HEK293T (cell line): ENCODE results near the gene RPL13A.

Source experiments
- CTCF ChIA-PET: fragments of 350-600 bp; formaldehyde crosslinking; extraction: SDS; loops from one replicate; lab custom pipeline; 2021; ENCODE audit warnings: antibody characterized with exemption, inconsistent platforms; lab: Yijun Ruan, JAX
- POLR2A ChIA-PET: fragments of 350-600 bp; formaldehyde crosslinking; extraction: SDS; loops from one replicate; lab custom pipeline; 2020; ENCODE audit warnings: antibody characterized with exemption, inconsistent platforms; lab: Yijun Ruan, JAX
- DNase-seq: peaks from one replicate; pipeline ENCODE4 v3.0.0; 2012; ENCODE audit warnings: mixed read lengths; ENCODE audit errors: extremely low spot score
- ARNT ChIP-seq: fragments of 450-650 bp; IDR thresholded peaks from 2 replicates; pipeline ENCODE4 v1.6.1; 2017; ENCODE audit warnings: mild to moderate bottlenecking
- BHLHE40 ChIP-seq: fragments of 450-650 bp; IDR thresholded peaks from 2 replicates; pipeline ENCODE4 v1.6.1; 2016; ENCODE audit warnings: mild to moderate bottlenecking, moderate library complexity, borderline replicate concordance
- CTBP1 ChIP-seq: fragments of 450-650 bp; IDR thresholded peaks from 2 replicates; pipeline ENCODE4 v1.6.1; 2016; ENCODE audit warnings: borderline replicate concordance
- ELF4 ChIP-seq: fragments of 450-650 bp; IDR thresholded peaks from 2 replicates; pipeline ENCODE4 v1.6.1; 2017; ENCODE audit warnings: antibody characterized with exemption
- FOXA1 ChIP-seq: fragments of 450-650 bp; IDR thresholded peaks from 2 replicates; pipeline ENCODE4 v1.6.1; 2016; ENCODE audit warnings: mild to moderate bottlenecking
- FOXK2 ChIP-seq: fragments of 450-650 bp; IDR thresholded peaks from 2 replicates; pipeline ENCODE4 v1.6.1; 2016; ENCODE audit warnings: mild to moderate bottlenecking
- FOXM1 ChIP-seq: fragments of 450-650 bp; IDR thresholded peaks from 2 replicates; pipeline ENCODE4 v1.6.1; 2017; ENCODE audit warnings: mild to moderate bottlenecking, borderline replicate concordance
- HDGF ChIP-seq: fragments of 450-650 bp; IDR thresholded peaks from 2 replicates; pipeline ENCODE4 v1.6.1; 2017; ENCODE audit warnings: antibody characterized with exemption, borderline replicate concordance
- L3MBTL2 ChIP-seq: fragments of 450-650 bp; conservative IDR thresholded peaks from 2 replicates; pipeline ENCODE4 v1.6.1; 2016; ENCODE audit warnings: mild to moderate bottlenecking
- LEF1 ChIP-seq: fragments of 450-650 bp; IDR thresholded peaks from 2 replicates; pipeline ENCODE4 v1.6.1; 2017; ENCODE audit warnings: mild to moderate bottlenecking, borderline replicate concordance
- NFRKB ChIP-seq: fragments of 450-650 bp; IDR thresholded peaks from 2 replicates; pipeline ENCODE4 v1.6.1; 2016; ENCODE audit warnings: mild to moderate bottlenecking, moderate library complexity
- SP1 ChIP-seq: fragments of 450-650 bp; IDR thresholded peaks from 2 replicates; pipeline ENCODE4 v1.6.1; 2017
- SUZ12 ChIP-seq: fragments of 450-650 bp; IDR thresholded peaks from 2 replicates; pipeline ENCODE4 v1.6.1; 2016; ENCODE audit warnings: mild to moderate bottlenecking
- TARDBP ChIP-seq: fragments of 450-650 bp; IDR thresholded peaks from 2 replicates; pipeline ENCODE4 v1.6.1; 2016
- ZNF384 ChIP-seq: fragments of 450-650 bp; IDR thresholded peaks from 2 replicates; pipeline ENCODE4 v1.6.1; 2016
- TF ChIP-seq, protein P1 (sequence below): fragments of 450-650 bp; IDR thresholded peaks from 2 replicates; pipeline ENCODE4 v1.6.1; 2016

Gene RPL13A

DNA sequence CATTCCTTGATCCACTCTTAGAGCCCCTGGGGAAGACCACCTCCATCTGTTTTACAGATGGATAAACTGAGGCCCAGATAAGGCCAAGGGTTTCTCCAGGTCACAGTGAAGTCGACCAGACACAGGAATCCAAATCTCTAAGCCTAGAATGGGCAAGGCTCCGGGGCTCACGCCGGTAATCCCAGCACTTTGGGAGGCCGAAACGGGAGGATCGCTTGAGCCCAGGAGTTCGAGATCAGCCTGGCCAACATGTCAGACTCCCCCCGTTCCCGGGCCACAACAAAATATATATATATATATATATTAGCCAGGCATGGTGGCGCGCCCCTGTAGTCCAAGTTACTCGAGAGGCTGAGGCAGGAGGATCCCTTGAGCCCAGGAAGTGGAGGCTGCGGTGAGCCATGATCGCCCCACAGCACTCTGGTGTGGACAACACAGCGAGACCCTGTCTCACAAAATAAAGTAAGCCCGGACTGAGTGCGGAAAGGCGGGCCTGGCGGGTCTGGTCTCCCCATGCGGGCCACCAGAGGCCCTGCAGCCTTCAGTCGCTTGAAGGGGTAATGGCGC, 615 bp upstream of the RPL13A start:
- no peak for DNase-seq
- TF ChIP-seq FOXM1 (no peak), NFRKB (no peak), FOXA1 (no peak), SP1 (no peak), LEF1 (no peak), L3MBTL2 (no peak; the same call in 1 of the 2 replicates), CTBP1 (no peak), BHLHE40 (no peak), ZNF384 (no peak), SUZ12 (no peak), HDGF (no peak), TARDBP (no peak), ELF4 (no peak), FOXK2 (no peak)
- ChIA-PET POLR2A (interaction anchor here (1.5 kb wide), 1 partner anchor 9 kb away, joined by 10 read pairs; the partner anchor contains the start of gene RPS11), CTCF (no interaction called here)

DNA sequence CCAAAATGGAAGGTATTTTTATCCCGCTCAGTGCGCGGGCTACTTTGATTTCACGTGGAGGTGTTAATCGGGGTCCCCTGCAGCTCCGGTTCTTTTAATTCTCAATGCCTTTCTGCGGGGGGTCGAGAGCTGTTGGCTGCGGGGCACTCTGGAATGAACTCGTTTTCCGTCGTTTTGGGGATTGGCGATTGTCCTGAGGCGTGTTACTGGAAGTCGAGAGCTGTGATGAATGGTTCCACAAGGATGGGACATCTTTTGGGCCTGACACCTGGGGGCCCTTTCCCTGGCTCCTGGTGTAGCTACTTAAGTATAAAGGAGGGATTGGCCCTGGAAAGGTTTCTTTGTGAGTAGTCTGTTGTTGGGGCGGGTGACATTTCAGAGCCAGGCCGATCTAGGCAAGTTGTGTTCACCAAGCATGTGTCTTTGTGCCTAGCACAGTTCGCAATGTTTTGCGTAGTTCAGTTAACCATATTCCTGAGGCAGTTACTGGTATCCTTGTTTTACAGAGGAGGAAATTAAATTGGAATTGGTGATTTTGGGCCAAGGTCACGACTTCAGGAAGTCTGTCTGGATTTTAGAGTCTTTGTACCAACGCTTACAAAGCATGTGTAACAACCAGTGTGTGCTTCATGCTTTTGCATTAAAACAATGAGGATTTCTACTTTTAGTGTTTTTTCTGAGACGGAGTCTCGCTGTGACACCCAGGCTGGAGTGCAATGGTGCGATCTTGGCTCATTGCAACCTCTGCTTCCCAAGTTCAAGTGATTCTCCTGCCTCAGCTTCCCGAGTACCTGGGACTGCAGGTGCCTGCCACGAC, 846 bp downstream of the RPL13A start:
- ChIA-PET POLR2A (interaction anchor here (1.1 to 1.9 kb wide), 6 partner anchors 8 to 152 kb away, joined by 3 to 15 read pairs (median 6); partner anchors contain the start of genes ALDH16A1, PIH1D1, RPS11 and RRAS), CTCF (no interaction called here)

DNA sequence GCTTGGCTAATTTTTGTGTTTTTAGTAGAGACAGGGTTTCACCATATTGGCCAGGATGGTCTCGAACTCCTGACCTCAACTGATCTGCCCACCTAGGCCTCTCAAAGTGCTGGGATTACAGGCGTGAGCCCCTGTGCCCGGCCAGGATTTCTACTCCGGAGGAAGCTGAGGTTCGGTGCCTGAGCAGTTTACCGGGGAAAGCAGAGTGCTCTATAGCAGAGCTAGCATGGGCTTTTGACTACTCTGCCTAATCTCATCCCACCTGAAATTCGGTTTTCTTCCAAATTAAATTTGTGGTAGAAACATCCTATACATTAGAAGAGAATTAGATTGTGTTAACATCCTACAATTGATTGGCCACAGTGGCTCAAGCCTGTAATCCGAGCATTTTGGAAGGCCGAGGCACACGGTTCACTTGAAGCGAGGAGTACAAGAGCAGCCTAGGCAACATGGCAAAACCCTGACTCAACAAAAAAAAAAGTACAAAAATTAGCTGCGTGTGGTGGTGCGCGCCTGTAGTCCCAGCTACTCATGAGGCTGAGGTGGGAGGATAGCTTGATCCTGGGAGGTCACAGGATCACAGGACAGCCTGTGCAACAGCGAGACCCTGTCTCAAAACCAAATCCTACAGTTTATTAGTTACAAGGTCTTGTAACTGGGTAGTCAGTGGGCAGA, 1.6 kb downstream of the RPL13A start:
- CTCF ChIA-PET: no interaction called here
- TF ChIP-seq L3MBTL2 (no peak), FOXM1 (no peak), CTBP1 (no peak), LEF1 (no peak), FOXK2 (no peak), FOXA1 (no peak), ELF4 (no peak), SUZ12 (no peak), ZNF384 (no peak), BHLHE40 (no peak), HDGF (no peak), SP1 (no peak), ARNT (no peak), NFRKB (no peak)
- TF ChIP-seq, protein P1, sequence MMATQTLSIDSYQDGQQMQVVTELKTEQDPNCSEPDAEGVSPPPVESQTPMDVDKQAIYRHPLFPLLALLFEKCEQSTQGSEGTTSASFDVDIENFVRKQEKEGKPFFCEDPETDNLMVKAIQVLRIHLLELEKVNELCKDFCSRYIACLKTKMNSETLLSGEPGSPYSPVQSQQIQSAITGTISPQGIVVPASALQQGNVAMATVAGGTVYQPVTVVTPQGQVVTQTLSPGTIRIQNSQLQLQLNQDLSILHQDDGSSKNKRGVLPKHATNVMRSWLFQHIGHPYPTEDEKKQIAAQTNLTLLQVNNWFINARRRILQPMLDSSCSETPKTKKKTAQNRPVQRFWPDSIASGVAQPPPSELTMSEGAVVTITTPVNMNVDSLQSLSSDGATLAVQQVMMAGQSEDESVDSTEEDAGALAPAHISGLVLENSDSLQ: no peak
- DNase-seq: no peak
- POLR2A ChIA-PET: interaction anchor here (1.0 to 1.9 kb wide), 4 partner anchors 10 to 151 kb away, joined by 3 to 15 read pairs (median 4); partner anchors contain the start of genes PIH1D1 and RRAS

More for the DNA sequence above, 846 bp downstream of the RPL13A start:
- TF ChIP-seq ARNT: no peak
- no peak for TF ChIP-seq FOXM1
- no peak for TF ChIP-seq HDGF
- TF ChIP-seq, protein P1: no peak
- no peak for TF ChIP-seq BHLHE40
- TF ChIP-seq NFRKB: no peak
- no peak for TF ChIP-seq FOXA1
- TF ChIP-seq ELF4: no peak
- TF ChIP-seq TARDBP: no peak
- TF ChIP-seq FOXK2: no peak
- no peak for TF ChIP-seq LEF1
- TF ChIP-seq SUZ12: no peak
- TF ChIP-seq L3MBTL2: no peak
- no peak for TF ChIP-seq SP1
- DNase-seq: no peak

- ChIA-PET CTCF (no interaction called here), POLR2A (interaction anchor here (1.0 to 1.8 kb wide), 2 partner anchors 14 to 38 kb away, joined by 4 read pairs; partner anchors contain the start of gene PIH1D1)
- DNase-seq: no peak
- TF ChIP-seq TARDBP (no peak), SP1 (no peak), CTBP1 (no peak), HDGF (no peak), ARNT (no peak), FOXK2 (no peak), ZNF384 (no peak), FOXM1 (no peak), LEF1 (no peak), BHLHE40 (no peak), L3MBTL2 (no peak), ELF4 (no peak), NFRKB (no peak), FOXA1 (no peak)
- TF ChIP-seq, protein P1: no peak
Observed at GRCh38 chr19:49489601-49490167, 2.3 kb downstream of the RPL13A start.
